ENCODE measurements around the gene INHBE. TPM values are rescaled to one million over a fixed set of nuclear protein-coding genes. Genes with fewer than 3 reads are reported as not detected.

INHBE gene
- total RNA-seq, 2 experiments from 2014 or later: 0.08 TPM; not detected in 1

DNA sequence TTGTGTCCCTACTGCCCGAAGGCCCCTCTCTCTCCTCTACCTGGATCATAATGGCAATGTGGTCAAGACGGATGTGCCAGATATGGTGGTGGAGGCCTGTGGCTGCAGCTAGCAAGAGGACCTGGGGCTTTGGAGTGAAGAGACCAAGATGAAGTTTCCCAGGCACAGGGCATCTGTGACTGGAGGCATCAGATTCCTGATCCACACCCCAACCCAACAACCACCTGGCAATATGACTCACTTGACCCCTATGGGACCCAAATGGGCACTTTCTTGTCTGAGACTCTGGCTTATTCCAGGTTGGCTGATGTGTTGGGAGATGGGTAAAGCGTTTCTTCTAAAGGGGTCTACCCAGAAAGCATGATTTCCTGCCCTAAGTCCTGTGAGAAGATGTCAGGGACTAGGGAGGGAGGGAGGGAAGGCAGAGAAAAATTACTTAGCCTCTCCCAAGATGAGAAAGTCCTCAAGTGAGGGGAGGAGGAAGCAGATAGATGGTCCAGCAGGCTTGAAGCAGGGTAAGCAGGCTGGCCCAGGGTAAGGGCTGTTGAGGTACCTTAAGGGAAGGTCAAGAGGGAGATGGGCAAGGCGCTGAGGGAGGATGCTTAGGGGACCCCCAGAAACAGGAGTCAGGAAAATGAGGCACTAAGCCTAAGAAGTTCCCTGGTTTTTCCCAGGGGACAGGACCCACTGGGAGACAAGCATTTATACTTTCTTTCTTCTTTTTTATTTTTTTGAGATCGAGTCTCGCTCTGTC is 1.8 kb downstream of the INHBE start:
- no peaks in the 10 kb centered on the region for H3K9me3 Mint-ChIP-seq
- DNase-seq: no peak
- H3K27ac Mint-ChIP-seq: peak overlapping the region; percentile 52
- no peak overlapping the region for H3K4me3 Mint-ChIP-seq
- ChIA-PET POLR2A (no interaction called here), CTCF (interaction anchor here (0.6 to 9.8 kb wide), 8 partner anchors 13 to 214 kb away, joined by 3 to 204 read pairs (median 6); partner anchors contain the start of gene ARHGAP9)
- H3K27me3 Mint-ChIP-seq: peaks cover 18% of the 10 kb centered on the region
- H3K36me3 Mint-ChIP-seq (ENCODE audit: low read depth): no peaks in the 10 kb centered on the region
- H3K4me1 Mint-ChIP-seq: peaks cover 48% of the 10 kb centered on the region

DNA sequence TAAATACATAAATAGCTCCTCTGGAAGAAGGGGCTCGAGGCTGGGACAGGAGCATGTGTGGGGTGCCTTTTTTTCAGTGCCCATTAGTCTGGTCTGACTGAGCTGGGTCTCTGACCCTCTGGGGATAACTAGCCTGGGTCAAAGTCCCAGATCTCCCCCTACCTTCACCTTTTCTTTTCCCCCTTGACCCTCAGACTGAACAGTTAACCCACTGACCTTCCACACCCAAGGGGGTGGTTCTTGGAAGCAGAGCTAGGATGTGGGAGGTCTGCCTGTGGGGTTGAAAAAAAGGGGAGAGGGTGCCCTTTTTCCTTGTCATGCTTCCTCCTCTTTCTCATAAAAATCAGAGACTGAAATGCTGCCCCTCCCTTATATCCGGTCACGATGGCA is 3.6 kb downstream of the INHBE start:
- Mint-ChIP-seq H3K36me3 (ENCODE audit: low read depth) (no peaks in the 10 kb centered on the region), H3K9me3 (no peaks in the 10 kb centered on the region), H3K4me3 (peak overlapping the region; percentile 93), H3K27ac (peak overlapping the region; percentile 95), H3K27me3 (peaks cover 23% of the 10 kb centered on the region), H3K4me1 (peaks cover 57% of the 10 kb centered on the region)
- no peak for DNase-seq
- POLR2A ChIA-PET: interaction anchor here (0.8 to 6.4 kb wide), 14 partner anchors 11 to 989 kb away, joined by 3 to 72 read pairs (median 4); partner anchors contain the start of genes ARHGAP9, DDIT3, NACA and PIP4K2C
- CTCF ChIA-PET: interaction anchor here (0.6 to 9.8 kb wide), 52 partner anchors 8 to 445 kb away, joined by 3 to 204 read pairs (median 4); partner anchors contain the start of genes ARHGAP9, ARHGEF25, B4GALNT1 and DCTN2

DNA sequence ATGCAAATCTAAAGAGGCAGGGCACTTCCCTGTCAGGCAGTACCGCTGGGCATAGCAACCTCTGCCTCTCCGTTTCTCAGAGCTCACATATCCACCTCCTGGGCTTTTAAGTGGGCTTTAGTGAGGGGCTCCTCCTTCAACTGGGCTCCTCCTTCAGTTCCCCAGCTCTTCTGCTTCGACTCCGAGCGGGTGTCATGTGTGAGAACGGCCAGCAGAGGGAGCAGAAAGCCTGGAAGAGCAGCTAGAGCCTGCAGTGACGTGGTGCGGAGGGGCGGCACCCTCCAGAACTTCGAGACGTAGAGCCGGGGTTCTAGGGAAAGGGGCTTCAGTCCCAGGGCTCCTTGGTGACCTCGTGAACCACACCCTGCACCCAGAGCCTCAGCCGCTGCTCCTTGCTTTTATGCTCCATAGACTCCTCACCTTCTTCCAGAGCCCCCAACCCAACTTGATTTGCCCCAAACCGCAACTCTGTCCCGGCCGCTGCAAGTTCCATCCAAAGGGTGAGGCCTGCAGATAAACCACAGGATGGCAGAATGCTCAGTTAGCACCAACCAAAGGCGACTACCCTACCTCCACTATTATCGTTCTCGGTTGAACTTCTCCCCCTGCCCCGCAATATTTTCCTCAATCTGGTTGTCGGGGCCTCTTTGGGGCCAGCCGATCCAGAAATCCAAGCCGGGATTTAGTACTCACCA is 4.1 kb downstream of the INHBE start:
- POLR2A ChIA-PET: interaction anchor here (0.8 to 6.4 kb wide), 14 partner anchors 10 to 990 kb away, joined by 3 to 72 read pairs (median 4); partner anchors contain the start of genes ARHGAP9, DDIT3 and PIP4K2C
- Mint-ChIP-seq H3K27ac (peak overlapping the region; percentile 95), H3K9me3 (no peaks in the 10 kb centered on the region), H3K27me3 (peaks cover 23% of the 10 kb centered on the region), H3K36me3 (ENCODE audit: low read depth) (no peaks in the 10 kb centered on the region), H3K4me1 (peaks cover 62% of the 10 kb centered on the region), H3K4me3 (peak overlapping the region; percentile 93)
- CTCF ChIA-PET: interaction anchor here (0.6 to 9.8 kb wide), 53 partner anchors 9 to 444 kb away, joined by 3 to 204 read pairs (median 4); partner anchors contain the start of genes ARHGAP9, ARHGEF25, B4GALNT1 and DCTN2
- peak; percentile 93 for DNase-seq

DNA sequence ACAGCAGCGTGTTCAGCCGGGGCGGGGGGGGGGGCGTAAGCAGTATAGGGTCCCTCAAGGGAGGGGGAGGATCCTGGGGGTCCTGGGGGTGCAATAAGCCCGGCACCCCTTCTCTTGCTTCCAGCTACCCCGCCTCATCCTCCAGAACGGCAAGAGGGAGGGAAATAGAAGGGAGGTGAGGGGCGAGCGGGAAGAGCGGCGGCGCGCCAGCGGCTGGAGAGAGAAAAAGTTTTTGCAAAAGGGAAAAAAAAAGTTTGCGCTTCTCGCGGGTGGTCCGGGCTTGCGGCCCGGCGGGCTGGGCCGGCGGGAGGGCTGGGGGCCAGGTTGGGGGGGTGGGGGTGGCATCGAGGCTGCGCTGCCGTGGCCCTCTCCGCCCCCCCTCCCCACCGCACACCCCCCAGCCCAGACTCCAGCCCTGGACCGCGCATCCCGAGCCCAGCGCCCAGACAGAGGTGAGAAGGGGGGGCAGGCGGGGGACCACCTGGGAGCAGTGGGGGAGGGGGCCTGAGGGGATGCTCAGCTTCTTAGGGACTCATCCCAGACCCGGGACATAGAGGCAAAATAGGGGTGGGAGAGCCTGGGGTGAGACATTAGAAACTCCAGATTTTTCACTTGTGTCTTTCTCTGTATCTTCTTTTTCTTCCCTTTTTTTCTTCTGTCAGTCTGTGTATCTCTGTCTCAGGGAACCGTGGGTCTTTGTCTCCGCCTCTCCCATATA is 4.8 kb downstream of the INHBE start, which contains the start of gene GLI1:
Gene GLI1, plus strand, starts transcription at position 36 of the 718 bp plus-strand sequence. CDS start 3,907 bp downstream, outside the sequence.
- ChIA-PET POLR2A (interaction anchor here (0.8 to 6.4 kb wide), 9 partner anchors 12 to 284 kb away, joined by 3 to 72 read pairs (median 5); partner anchors contain the start of genes ARHGAP9 and DDIT3), CTCF (interaction anchor here (0.6 to 9.8 kb wide), 25 partner anchors 9 to 281 kb away, joined by 3 to 204 read pairs (median 6); partner anchors contain the start of genes ARHGAP9, DCTN2, INHBC and MARS1)
- peak within 1 kb of the TSS; percentile 95 for H3K27ac Mint-ChIP-seq
- H3K4me3 Mint-ChIP-seq: peak within 1 kb of the TSS; percentile 93
- no peaks in the 10 kb centered on the region for H3K9me3 Mint-ChIP-seq
- H3K36me3 Mint-ChIP-seq (ENCODE audit: low read depth): no peaks in the 10 kb centered on the region
- DNase-seq: no peak
- H3K27me3 Mint-ChIP-seq: peaks cover 23% of the 10 kb centered on the region
- peaks cover 66% of the 10 kb centered on the region for H3K4me1 Mint-ChIP-seq

DNA sequence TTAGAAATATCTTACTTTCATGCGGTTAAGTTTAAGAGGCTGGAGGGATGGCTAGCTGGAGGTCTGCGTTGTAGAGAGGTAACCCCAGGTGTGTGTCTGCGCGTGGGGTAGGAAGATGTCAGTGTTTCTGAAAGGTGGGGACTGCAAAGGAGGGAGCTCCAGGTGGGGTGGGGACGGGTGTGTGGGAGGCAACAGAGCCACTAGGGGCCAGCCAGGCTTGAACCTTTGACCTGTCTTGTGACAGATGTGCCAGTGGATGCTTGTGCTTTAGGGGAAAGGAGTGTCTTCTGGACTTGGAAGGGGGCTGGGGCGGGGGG is 5.3 kb downstream of the INHBE start:
- ChIA-PET CTCF (interaction anchor here (2.2 to 9.8 kb wide), 3 partner anchors 15 to 27 kb away, joined by 16 to 204 read pairs (median 17); partner anchors contain the start of genes ARHGAP9, INHBC and MARS1), POLR2A (interaction anchor here (0.9 to 6.4 kb wide), 6 partner anchors 11 to 284 kb away, joined by 3 to 72 read pairs (median 4); partner anchors contain the start of genes ARHGAP9 and DDIT3)
- no peaks in the 10 kb centered on the region for H3K9me3 Mint-ChIP-seq
- peak overlapping the region; percentile 6 for H3K27ac Mint-ChIP-seq
- DNase-seq: no peak
- H3K27me3 Mint-ChIP-seq: peaks cover 23% of the 10 kb centered on the region
- H3K4me3 Mint-ChIP-seq: peak overlapping the region; percentile 61
- peaks cover 68% of the 10 kb centered on the region for H3K4me1 Mint-ChIP-seq
- H3K36me3 Mint-ChIP-seq (ENCODE audit: low read depth): no peaks in the 10 kb centered on the region

DNA sequence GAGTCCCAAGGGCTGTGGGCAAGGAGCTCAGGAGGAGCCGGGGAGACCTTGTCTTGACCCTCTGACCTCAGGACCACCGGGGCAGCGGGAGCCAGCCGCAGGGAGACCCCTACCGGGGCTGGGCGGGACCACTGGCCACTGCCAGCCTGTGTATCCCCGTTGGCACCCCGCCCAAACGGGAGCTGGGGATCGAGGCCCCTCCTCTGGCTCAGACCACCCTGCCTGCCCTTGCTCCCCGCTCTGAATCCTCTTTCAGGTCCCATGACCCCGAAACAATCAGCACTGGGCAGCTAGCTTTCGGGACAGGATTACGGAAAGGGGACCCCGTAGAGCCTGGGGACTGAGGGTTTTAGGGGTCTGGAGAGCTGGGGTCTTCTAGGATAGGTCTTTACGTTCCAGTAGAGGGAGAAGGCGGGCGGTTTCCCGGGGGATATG is 5.8 kb downstream of the INHBE start:
- no peak for DNase-seq
- Mint-ChIP-seq H3K4me3 (peak overlapping the region; percentile 85), H3K36me3 (ENCODE audit: low read depth) (no peaks in the 10 kb centered on the region), H3K27ac (no peak overlapping the region), H3K4me1 (peaks cover 63% of the 10 kb centered on the region), H3K27me3 (peaks cover 23% of the 10 kb centered on the region), H3K9me3 (no peaks in the 10 kb centered on the region)
- POLR2A ChIA-PET: interaction anchor here (0.9 to 6.4 kb wide), 5 partner anchors 11 to 283 kb away, joined by 3 to 72 read pairs (median 4); partner anchors contain the start of gene ARHGAP9
- CTCF ChIA-PET: interaction anchor here (9.8 kb wide), 1 partner anchor 14 kb away, joined by 204 read pairs; the partner anchor contains the start of gene ARHGAP9

DNA sequence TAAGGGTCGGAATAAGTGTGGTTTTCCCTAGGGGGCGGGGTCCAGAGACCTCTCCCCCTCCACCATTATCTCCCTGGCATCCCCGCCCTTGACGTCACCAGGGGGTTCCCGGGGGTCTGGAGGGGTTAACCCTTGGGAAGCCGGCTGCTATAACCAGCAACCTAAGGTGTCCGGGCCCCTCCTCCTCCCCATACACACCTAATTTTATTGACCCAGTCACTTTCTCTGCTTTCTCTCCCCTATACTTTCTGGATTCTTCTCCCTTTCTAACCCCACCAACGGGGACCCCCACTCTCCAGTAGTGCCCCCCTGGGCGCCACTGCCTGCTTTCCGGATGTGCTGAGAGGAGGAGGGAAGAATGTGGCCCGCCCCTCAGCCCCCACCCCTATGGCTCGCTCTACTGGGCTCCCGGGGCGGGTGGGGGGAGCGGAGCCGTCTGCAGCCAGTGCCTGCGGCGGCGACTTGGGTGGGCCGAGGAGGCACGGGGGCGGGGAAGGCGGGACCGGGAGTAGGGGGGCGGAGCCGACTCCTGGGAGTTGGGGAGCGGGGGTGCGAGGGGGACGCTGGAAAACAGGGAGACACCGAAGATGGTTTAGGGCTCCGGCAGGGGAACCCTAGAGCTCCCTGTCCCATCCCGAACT is 6.3 kb downstream of the INHBE start:
- CTCF ChIA-PET: interaction anchor here (0.9 to 9.8 kb wide), 3 partner anchors 8 to 30 kb away, joined by 4 to 204 read pairs (median 30); partner anchors contain the start of genes ARHGAP9 and INHBE
- no peaks in the 10 kb centered on the region for H3K36me3 Mint-ChIP-seq (ENCODE audit: low read depth)
- H3K4me3 Mint-ChIP-seq: peak overlapping the region; percentile 85
- no peak overlapping the region for H3K27ac Mint-ChIP-seq
- peaks cover 23% of the 10 kb centered on the region for H3K27me3 Mint-ChIP-seq
- peak; percentile 41 for DNase-seq
- no peaks in the 10 kb centered on the region for H3K9me3 Mint-ChIP-seq
- H3K4me1 Mint-ChIP-seq: peaks cover 59% of the 10 kb centered on the region
- POLR2A ChIA-PET: interaction anchor here (1.3 to 6.4 kb wide), 3 partner anchors 16 to 231 kb away, joined by 3 to 72 read pairs (median 5); partner anchors contain the start of gene ARHGAP9

DNA sequence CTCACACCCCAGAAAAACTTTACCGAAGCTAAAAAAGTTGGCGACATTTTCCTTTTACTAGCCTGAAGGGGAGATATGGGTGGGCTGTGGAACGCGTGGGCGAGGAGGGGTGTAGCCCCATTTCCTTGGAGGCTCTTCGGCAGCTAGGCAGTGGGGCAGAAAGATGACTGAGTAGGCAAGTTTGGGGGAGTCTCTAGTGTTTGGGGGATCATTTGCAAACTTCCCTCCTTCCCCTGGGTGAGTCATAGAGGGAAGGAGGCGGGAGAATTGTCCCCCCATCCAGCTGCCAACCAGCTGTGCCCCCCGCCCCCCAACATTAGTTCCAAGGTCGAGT is 6.8 kb downstream of the INHBE start:
- Mint-ChIP-seq H3K4me3 (peak overlapping the region; percentile 85), H3K27ac (peak overlapping the region; percentile 28), H3K9me3 (no peaks in the 10 kb centered on the region), H3K4me1 (peaks cover 57% of the 10 kb centered on the region), H3K27me3 (peaks cover 23% of the 10 kb centered on the region), H3K36me3 (ENCODE audit: low read depth) (no peaks in the 10 kb centered on the region)
- DNase-seq: no peak
- CTCF ChIA-PET: interaction anchor here (0.8 to 9.8 kb wide), 9 partner anchors 8 to 414 kb away, joined by 3 to 204 read pairs (median 4); partner anchors contain the start of genes ARHGAP9, DCTN2 and INHBE
- POLR2A ChIA-PET: interaction anchor here (0.6 to 6.4 kb wide), 4 partner anchors 15 to 56 kb away, joined by 3 to 72 read pairs (median 4); partner anchors contain the start of genes ARHGAP9 and MARS1

DNA sequence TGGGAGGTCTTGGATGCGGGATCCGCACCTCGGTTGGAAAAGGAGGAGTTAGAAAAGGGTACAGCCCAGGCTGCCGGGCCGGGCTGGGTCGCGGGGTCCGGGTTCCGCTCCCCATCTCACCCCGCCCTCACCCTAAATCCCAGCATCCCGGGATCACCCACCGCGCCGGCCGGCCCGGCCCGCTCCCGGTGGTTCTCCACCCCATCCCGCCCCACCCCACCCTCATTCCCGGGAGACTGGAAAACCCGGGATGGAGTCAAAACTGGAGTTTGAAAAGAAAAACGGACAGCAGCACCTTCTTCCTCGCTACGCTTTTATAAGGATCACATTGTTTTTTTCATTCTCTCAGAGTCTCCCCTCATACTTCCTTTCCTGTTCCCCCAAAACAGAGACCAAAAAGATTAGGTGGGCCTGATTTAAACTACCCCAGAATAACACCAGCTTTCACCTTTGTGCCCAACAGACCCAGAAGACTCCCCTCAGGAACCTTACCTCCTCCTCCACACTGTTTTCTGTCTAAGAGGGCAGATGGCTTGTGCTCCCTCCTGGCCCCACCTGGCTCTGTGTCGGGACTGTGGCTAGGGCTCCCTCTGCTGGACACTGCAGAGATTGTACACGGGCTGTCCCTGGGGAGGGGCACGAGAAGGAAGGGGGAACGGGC is 7.3 kb downstream of the INHBE start:
- H3K27me3 Mint-ChIP-seq: peaks cover 23% of the 10 kb centered on the region
- H3K27ac Mint-ChIP-seq: peak overlapping the region; percentile 38
- ChIA-PET CTCF (interaction anchor here (0.5 to 9.8 kb wide), 12 partner anchors 9 to 415 kb away, joined by 3 to 204 read pairs (median 3); partner anchors contain the start of genes ARHGAP9, DCTN2 and INHBE), POLR2A (interaction anchor here (0.6 to 6.4 kb wide), 4 partner anchors 15 to 151 kb away, joined by 4 to 72 read pairs (median 4); partner anchors contain the start of genes ARHGAP9 and MARS1)
- peaks cover 57% of the 10 kb centered on the region for H3K4me1 Mint-ChIP-seq
- H3K4me3 Mint-ChIP-seq: peak overlapping the region; percentile 85
- peak; percentile 90 for DNase-seq
- H3K36me3 Mint-ChIP-seq (ENCODE audit: low read depth): no peaks in the 10 kb centered on the region
- H3K9me3 Mint-ChIP-seq: no peaks in the 10 kb centered on the region

DNA sequence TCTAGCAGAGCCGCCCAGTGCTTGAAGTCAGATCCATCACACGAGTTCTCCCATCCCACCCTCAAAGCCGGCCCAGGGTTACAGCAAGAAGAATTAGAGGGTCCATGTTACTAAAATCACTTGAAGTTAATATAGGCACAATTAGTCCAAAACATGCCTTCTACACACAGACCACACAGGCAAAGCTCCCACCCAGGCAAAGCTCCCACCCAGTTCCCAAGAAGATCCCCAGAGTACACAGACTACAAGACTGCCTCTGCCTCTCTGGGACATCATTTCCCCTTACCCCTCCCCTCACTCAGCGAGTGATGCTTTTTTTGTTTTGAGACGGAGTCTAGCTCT is 7.8 kb downstream of the INHBE start:
- POLR2A ChIA-PET: interaction anchor here (0.9 to 6.4 kb wide), 3 partner anchors 14 to 151 kb away, joined by 4 to 72 read pairs (median 4); partner anchors contain the start of gene ARHGAP9
- H3K4me1 Mint-ChIP-seq: peaks cover 55% of the 10 kb centered on the region
- H3K27me3 Mint-ChIP-seq: peaks cover 23% of the 10 kb centered on the region
- no peaks in the 10 kb centered on the region for H3K9me3 Mint-ChIP-seq
- CTCF ChIA-PET: interaction anchor here (0.5 to 9.8 kb wide), 13 partner anchors 9 to 415 kb away, joined by 3 to 204 read pairs (median 3); partner anchors contain the start of genes ARHGAP9, DCTN2, INHBE and SHMT2
- H3K4me3 Mint-ChIP-seq: peak overlapping the region; percentile 85
- peak overlapping the region; percentile 38 for H3K27ac Mint-ChIP-seq
- no peak for DNase-seq
- peaks cover 5% of the 10 kb centered on the region for H3K36me3 Mint-ChIP-seq (ENCODE audit: low read depth)

DNA sequence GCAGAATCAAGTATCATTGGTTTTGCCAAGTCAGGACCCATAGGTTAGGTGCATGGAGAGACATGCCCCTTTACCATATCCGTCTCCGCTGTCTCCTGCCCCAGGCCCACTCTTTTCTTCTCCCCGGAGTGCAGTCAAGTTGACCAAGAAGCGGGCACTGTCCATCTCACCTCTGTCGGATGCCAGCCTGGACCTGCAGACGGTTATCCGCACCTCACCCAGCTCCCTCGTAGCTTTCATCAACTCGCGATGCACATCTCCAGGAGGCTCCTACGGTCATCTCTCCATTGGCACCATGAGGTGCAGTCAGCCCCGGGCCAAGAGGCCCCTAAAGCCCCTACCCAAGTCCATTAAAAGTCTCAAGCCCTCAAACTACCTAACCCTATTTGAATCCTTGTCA is 9.5 kb downstream of the INHBE start:
- Mint-ChIP-seq H3K4me3 (no peak overlapping the region), H3K36me3 (ENCODE audit: low read depth) (peaks cover 17% of the 10 kb centered on the region), H3K27ac (no peak overlapping the region), H3K9me3 (no peaks in the 10 kb centered on the region), H3K4me1 (peaks cover 44% of the 10 kb centered on the region), H3K27me3 (peaks cover 21% of the 10 kb centered on the region)
- ChIA-PET POLR2A (interaction anchor here (2.1 kb wide), 1 partner anchor 16 kb away, joined by 5 read pairs; no protein-coding TSS in a partner anchor), CTCF (interaction anchor here (2.3 to 9.8 kb wide), 3 partner anchors 10 to 12 kb away, joined by 12 to 204 read pairs (median 30); partner anchors contain the start of genes ARHGAP9 and INHBE)
- DNase-seq: no peak
